ENCODE data around the gene TMEM263. TPM values are rescaled to one million over a fixed set of nuclear protein-coding genes. Genes with fewer than 3 reads are reported as not detected.

Gene TMEM263
- polyA plus RNA-seq, 1 of the 3 experiments (the other 2 are of a cell fraction), result 16.9 TPM

DNA sequence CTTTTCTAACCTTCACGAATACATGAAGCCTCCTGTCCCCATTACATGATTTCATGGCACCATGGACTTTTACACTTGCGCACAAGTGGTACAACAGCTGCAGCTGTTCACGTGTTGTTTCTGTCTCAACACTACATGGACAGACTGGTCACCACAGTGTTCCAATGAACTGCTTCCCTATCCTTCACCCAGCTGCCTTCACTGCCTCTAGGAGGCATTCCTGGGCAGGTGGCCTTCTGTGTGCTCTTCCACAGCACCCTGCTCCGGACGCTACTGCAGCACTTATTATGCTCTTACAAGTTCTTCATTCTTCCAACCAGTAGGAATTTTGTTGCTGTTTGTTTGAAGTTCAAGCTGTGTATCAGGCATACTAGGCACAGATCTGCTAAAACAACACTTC, 29.8 kb downstream of the TMEM263 start:
- Histone ChIP-seq H3K4me3 (ENCODE audit: low read depth in 2 of 2, low read length in 1 of 2) (peak overlapping the region in 1 of 2 experiments; percentile 72; a peak in 1 of 4 replicates), H2AFZ (ENCODE audit: low read depth) (no peak overlapping the region), H3K9ac (no peak overlapping the region), H3K4me1 (ENCODE audit: control insufficient read depth in 1 of 2, insufficient read depth in 2 of 2, low read depth in 1 of 2, low read length in 1 of 2) (peaks cover 6 to 13% of the 10 kb centered on the region in 2 experiments; a peak in 2 of 4 replicates), H3K36me3 (replicated peaks in 1 of 2; ENCODE audit: control insufficient read depth in 1 of 2, insufficient read depth in 2 of 2, low read length in 1 of 2) (peaks cover 13 to 14% of the 10 kb centered on the region in 2 experiments), H4K20me1 (ENCODE audit: insufficient read depth) (no peaks in the 10 kb centered on the region), H3K27ac (ENCODE audit: low read depth in 2 of 2, low read length in 1 of 2) (no peak overlapping the region; a peak in 1 of 4 replicates), H3K9me3 (no peaks in the 10 kb centered on the region), H3F3A (replicated peaks; ENCODE audit: insufficient read depth) (peaks cover 8% of the 10 kb centered on the region), H3K9me2 (no peaks in the 10 kb centered on the region), H3K4me2 (peak overlapping the region; percentile 76), H3K27me3 (ENCODE audit: insufficient read depth) (no peaks in the 10 kb centered on the region), H3K79me2 (ENCODE audit: insufficient read depth) (peaks cover 17% of the 10 kb centered on the region)
- 96% methylated on average over 5 of the region's 5 CpGs for WGBS (ENCODE audit: low lambda C conversion rate)
- CTCF ChIA-PET, result no interaction called here
- TF ChIP-seq SIN3A (IDR thresholded peaks at IDR 0.05; ENCODE audit: borderline replicate concordance, low read depth, low read length) (no peak), FOXM1 (IDR thresholded peaks at IDR 0.05; ENCODE audit: low read depth) (no peak), MAX (IDR thresholded peaks at IDR 0.05; ENCODE audit: low read depth) (no peak), POLR2AphosphoS5 (IDR thresholded peaks at IDR 0.05; ENCODE audit: low read depth, low read length) (no peak), SMC3 (IDR thresholded peaks at IDR 0.05; ENCODE audit: low read depth, low read length) (no peak), GATA2 (CRISPR knock-in tag; IDR thresholded peaks at IDR 0.05) (no peak), CHD2 (IDR thresholded peaks at IDR 0.05; ENCODE audit: low read length, partially characterized antibody) (no peak)
- TF ChIP-seq, protein P1, sequence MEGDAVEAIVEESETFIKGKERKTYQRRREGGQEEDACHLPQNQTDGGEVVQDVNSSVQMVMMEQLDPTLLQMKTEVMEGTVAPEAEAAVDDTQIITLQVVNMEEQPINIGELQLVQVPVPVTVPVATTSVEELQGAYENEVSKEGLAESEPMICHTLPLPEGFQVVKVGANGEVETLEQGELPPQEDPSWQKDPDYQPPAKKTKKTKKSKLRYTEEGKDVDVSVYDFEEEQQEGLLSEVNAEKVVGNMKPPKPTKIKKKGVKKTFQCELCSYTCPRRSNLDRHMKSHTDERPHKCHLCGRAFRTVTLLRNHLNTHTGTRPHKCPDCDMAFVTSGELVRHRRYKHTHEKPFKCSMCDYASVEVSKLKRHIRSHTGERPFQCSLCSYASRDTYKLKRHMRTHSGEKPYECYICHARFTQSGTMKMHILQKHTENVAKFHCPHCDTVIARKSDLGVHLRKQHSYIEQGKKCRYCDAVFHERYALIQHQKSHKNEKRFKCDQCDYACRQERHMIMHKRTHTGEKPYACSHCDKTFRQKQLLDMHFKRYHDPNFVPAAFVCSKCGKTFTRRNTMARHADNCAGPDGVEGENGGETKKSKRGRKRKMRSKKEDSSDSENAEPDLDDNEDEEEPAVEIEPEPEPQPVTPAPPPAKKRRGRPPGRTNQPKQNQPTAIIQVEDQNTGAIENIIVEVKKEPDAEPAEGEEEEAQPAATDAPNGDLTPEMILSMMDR (IDR thresholded peaks at IDR 0.05), result no peak
- no peak for DNase-seq
- POLR2A ChIA-PET, result no interaction called here

GRCh38 chr12:106986135-106986534, 30.4 kb downstream of the TMEM263 start:
- TF ChIP-seq, protein P2, sequence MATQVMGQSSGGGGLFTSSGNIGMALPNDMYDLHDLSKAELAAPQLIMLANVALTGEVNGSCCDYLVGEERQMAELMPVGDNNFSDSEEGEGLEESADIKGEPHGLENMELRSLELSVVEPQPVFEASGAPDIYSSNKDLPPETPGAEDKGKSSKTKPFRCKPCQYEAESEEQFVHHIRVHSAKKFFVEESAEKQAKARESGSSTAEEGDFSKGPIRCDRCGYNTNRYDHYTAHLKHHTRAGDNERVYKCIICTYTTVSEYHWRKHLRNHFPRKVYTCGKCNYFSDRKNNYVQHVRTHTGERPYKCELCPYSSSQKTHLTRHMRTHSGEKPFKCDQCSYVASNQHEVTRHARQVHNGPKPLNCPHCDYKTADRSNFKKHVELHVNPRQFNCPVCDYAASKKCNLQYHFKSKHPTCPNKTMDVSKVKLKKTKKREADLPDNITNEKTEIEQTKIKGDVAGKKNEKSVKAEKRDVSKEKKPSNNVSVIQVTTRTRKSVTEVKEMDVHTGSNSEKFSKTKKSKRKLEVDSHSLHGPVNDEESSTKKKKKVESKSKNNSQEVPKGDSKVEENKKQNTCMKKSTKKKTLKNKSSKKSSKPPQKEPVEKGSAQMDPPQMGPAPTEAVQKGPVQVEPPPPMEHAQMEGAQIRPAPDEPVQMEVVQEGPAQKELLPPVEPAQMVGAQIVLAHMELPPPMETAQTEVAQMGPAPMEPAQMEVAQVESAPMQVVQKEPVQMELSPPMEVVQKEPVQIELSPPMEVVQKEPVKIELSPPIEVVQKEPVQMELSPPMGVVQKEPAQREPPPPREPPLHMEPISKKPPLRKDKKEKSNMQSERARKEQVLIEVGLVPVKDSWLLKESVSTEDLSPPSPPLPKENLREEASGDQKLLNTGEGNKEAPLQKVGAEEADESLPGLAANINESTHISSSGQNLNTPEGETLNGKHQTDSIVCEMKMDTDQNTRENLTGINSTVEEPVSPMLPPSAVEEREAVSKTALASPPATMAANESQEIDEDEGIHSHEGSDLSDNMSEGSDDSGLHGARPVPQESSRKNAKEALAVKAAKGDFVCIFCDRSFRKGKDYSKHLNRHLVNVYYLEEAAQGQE (IDR thresholded peaks at IDR 0.05; ENCODE audit: low read depth, low read length), result no peak
- no peak for TF ChIP-seq FOXM1 (IDR thresholded peaks at IDR 0.05; ENCODE audit: low read depth)
- TF ChIP-seq FOSL2 (IDR thresholded peaks at IDR 0.05; ENCODE audit: borderline replicate concordance, low read depth), result no peak
- TF ChIP-seq FOXJ3 (CRISPR knock-in tag; IDR thresholded peaks at IDR 0.05), result no peak
- no peak for TF ChIP-seq MXI1 (IDR thresholded peaks at IDR 0.05; ENCODE audit: low read depth, low read length)
- TF ChIP-seq RXRA (IDR thresholded peaks at IDR 0.05; ENCODE audit: borderline replicate concordance, low read depth), result no peak
- TF ChIP-seq USF2 (IDR thresholded peaks at IDR 0.05; ENCODE audit: borderline replicate concordance, low read depth, low read length), result no peak
- TF ChIP-seq RCOR1 (IDR thresholded peaks at IDR 0.05; ENCODE audit: low read length), result no peak
- no peak for TF ChIP-seq RFX5 (IDR thresholded peaks at IDR 0.05; ENCODE audit: low read length)
- TF ChIP-seq GATA2 (CRISPR knock-in tag; IDR thresholded peaks at IDR 0.05), result no peak
- TF ChIP-seq RAD21 (IDR thresholded peaks at IDR 0.05; ENCODE audit: low read length), result no peak
- POLR2A ChIA-PET, result interaction anchor here (1.2 to 1.5 kb wide), 2 partner anchors 25 to 30 kb away, joined by 4 to 7 read pairs; partner anchors contain the start of gene TMEM263
- 30% methylated on average over 4 of the region's 4 CpGs for WGBS (ENCODE audit: low lambda C conversion rate)
- Histone ChIP-seq H3K27me3 (ENCODE audit: insufficient read depth) (no peaks in the 10 kb centered on the region), H3K79me2 (ENCODE audit: insufficient read depth) (peaks cover 17% of the 10 kb centered on the region), H3F3A (replicated peaks; ENCODE audit: insufficient read depth) (peaks cover 8% of the 10 kb centered on the region), H3K4me2 (peak overlapping the region; percentile 76), H3K4me3 (ENCODE audit: low read depth in 2 of 2, low read length in 1 of 2) (peak overlapping the region; percentile 65 to 72), H3K36me3 (replicated peaks in 1 of 2; ENCODE audit: control insufficient read depth in 1 of 2, insufficient read depth in 2 of 2, low read length in 1 of 2) (peaks cover 14 to 15% of the 10 kb centered on the region in 2 experiments), H3K9me3 (no peaks in the 10 kb centered on the region), H4K20me1 (ENCODE audit: insufficient read depth) (no peaks in the 10 kb centered on the region), H3K9me2 (no peaks in the 10 kb centered on the region), H3K27ac (ENCODE audit: low read depth in 2 of 2, low read length in 1 of 2) (peak overlapping the region; percentile 76 to 80), H3K9ac (peak overlapping the region; percentile 81), H2AFZ (ENCODE audit: low read depth) (peak overlapping the region; percentile 84; the same call in 1 of the 2 replicates), H3K4me1 (ENCODE audit: control insufficient read depth in 1 of 2, insufficient read depth in 2 of 2, low read depth in 1 of 2, low read length in 1 of 2) (peaks cover 6 to 13% of the 10 kb centered on the region in 2 experiments; a peak in 2 of 4 replicates)
- DNase-seq, result no peak
- CTCF ChIA-PET, result interaction anchor here (0.7 to 1.1 kb wide), 2 partner anchors 106 to 703 kb away, joined by 3 to 6 read pairs; no protein-coding TSS in a partner anchor
